HL-60 (cell line): ENCODE data around the gene HSD17B12.

ENCODE experiments used
- TF ChIP-seq, protein P1 (sequence below): IDR thresholded peaks from 2 replicates; pipeline ENCODE4 v1.6.1; 2012; ENCODE audit warnings: low read depth; ENCODE audit not compliant: insufficient replicate concordance
- TF ChIP-seq, protein P2 (sequence below): IDR thresholded peaks from one replicate; pipeline ENCODE4 v1.5.1; 2011; ENCODE audit warnings: low read length, control low read depth, inconsistent platforms; ENCODE audit not compliant: insufficient read depth

GRCh38 chr11:43772733-43773132 lies 92.2 kb downstream of the HSD17B12 start:
- TF ChIP-seq, protein P1, sequence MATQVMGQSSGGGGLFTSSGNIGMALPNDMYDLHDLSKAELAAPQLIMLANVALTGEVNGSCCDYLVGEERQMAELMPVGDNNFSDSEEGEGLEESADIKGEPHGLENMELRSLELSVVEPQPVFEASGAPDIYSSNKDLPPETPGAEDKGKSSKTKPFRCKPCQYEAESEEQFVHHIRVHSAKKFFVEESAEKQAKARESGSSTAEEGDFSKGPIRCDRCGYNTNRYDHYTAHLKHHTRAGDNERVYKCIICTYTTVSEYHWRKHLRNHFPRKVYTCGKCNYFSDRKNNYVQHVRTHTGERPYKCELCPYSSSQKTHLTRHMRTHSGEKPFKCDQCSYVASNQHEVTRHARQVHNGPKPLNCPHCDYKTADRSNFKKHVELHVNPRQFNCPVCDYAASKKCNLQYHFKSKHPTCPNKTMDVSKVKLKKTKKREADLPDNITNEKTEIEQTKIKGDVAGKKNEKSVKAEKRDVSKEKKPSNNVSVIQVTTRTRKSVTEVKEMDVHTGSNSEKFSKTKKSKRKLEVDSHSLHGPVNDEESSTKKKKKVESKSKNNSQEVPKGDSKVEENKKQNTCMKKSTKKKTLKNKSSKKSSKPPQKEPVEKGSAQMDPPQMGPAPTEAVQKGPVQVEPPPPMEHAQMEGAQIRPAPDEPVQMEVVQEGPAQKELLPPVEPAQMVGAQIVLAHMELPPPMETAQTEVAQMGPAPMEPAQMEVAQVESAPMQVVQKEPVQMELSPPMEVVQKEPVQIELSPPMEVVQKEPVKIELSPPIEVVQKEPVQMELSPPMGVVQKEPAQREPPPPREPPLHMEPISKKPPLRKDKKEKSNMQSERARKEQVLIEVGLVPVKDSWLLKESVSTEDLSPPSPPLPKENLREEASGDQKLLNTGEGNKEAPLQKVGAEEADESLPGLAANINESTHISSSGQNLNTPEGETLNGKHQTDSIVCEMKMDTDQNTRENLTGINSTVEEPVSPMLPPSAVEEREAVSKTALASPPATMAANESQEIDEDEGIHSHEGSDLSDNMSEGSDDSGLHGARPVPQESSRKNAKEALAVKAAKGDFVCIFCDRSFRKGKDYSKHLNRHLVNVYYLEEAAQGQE: no peak
- TF ChIP-seq, protein P2, sequence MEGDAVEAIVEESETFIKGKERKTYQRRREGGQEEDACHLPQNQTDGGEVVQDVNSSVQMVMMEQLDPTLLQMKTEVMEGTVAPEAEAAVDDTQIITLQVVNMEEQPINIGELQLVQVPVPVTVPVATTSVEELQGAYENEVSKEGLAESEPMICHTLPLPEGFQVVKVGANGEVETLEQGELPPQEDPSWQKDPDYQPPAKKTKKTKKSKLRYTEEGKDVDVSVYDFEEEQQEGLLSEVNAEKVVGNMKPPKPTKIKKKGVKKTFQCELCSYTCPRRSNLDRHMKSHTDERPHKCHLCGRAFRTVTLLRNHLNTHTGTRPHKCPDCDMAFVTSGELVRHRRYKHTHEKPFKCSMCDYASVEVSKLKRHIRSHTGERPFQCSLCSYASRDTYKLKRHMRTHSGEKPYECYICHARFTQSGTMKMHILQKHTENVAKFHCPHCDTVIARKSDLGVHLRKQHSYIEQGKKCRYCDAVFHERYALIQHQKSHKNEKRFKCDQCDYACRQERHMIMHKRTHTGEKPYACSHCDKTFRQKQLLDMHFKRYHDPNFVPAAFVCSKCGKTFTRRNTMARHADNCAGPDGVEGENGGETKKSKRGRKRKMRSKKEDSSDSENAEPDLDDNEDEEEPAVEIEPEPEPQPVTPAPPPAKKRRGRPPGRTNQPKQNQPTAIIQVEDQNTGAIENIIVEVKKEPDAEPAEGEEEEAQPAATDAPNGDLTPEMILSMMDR: no peak
